Stimulated activated CD8-positive, alpha-beta memory T cell treated with anti-CD3 and anti-CD28 coated beads, Interleukin-12 subunit alpha, Interleukin-12 subunit beta, amount 100 ng/mL, for 1 hour (primary cell): ENCODE results near the gene HDDC2.

ENCODE experiments used
- DNase-seq: peaks from one replicate; pipeline ENCODE4 v3.0.0-alpha.2; 2020; ENCODE audit warnings: low read depth

The HDDC2 gene

DNA sequence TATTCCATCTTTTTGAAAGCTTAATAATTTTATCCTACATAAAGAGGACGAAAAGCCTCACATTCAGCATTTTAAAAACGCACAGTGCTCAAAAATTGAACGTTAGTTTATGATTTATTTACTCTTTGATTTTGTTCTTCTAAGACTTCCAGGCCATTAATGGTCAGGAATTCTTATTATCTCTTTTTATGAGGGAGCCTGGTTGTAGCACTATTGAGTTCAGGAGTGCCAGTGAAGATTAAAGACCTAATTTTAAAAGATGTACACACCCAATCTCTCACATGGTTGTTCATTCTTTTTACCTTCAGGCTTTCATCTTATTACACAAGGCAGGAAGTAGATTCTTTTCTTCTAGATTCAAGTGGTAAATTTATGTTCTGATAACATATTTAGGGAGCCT is 68.6 kb downstream of the HDDC2 start:
- no peak for DNase-seq

- no peak for DNase-seq
Observed at GRCh38 chr6:125232466-125232865, 69.3 kb downstream of the HDDC2 start.

DNA sequence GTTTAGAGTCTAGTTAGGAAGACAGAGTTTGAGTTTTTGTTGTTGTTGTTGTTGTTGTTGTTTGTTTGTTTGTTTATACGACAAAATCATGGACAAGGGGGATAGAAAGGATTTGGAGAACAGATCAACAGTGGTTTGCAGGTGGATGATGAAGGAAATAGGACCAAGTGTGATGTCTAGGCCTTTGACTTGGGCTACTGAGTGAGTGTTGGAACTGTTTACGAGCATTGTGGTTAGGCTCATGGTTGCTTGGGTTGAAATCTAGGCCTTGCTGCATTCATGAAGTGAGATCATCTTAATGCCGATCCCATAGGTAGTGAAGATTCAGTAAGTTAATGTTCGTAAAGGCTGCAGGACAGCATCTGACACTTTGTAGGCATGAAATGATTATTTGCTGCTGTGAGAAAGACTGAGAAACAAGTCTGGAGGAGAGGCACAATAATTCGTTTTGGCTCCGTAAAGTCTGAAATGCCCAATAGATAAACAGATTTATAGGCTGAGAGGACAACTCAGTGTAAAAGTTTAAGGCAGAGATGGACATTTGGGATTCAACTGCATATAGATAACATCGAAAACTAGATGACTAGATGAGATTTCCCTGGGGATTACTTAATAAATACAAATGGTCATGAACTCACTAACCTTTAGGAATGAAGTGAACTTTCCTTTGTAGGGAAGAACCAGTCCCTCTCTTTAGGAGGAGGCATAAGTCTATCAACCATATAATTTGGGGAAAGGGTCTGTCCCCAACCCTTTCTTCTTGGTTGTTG is 70.0 kb downstream of the HDDC2 start:
- no peak for DNase-seq

GRCh38 chr6:125231133-125231532 is 70.6 kb downstream of the HDDC2 start:
- no peak for DNase-seq

DNA sequence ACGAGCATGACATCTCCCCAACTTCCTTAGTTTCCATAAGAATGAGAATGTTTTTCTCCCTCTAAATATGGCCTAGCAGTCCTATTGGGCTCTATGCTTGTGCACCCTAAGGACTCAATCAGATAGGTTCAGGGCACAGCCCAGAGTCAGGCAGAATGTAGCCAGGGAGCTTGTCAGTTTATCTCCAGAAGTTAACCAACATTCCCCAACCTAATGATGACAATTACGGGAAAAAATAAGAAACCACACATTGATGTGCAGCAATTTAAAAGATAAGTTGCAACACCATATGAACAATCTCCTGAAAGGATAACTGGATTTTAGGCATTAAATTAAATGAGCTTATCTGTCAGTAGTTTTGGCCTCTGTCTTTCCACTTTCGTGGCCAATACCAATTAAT is 71.1 kb downstream of the HDDC2 start:
- no peak for DNase-seq

DNA sequence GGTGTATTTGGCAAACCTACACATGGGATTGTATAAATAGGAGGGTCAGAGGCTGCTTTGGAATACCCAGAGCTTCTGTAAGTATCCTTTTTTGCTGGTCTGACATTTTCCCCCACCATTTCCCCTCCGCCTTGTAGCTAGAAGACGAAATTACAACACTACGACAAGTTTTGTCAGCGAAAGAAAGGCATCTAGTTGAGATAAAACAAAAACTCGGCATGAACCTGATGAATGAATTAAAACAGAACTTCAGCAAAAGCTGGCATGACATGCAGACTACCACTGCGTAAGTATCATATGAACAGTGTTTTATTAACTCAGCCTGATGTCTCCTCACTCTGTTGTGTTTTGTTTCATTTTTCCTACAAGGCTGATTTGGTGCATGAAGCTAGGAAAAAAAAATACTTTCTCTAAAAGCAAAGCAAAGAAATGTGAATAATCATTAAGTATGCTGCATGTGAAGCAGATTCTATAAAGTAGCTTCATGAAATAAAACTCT is 72.7 kb downstream of the HDDC2 start:
- no peak for DNase-seq

- no peak for DNase-seq
Observed at GRCh38 chr6:125227244-125227643, 74.5 kb downstream of the HDDC2 start.
